Thyroid gland (tissue), 4 donors: ENCODE measurements around the gene BACH2. TPM values are rescaled to one million over a fixed set of nuclear protein-coding genes. Genes with fewer than 3 reads are reported as not detected.

Experiments used
- DNase-seq, 2 donors: peaks; one replicate each; pipeline ENCODE4 v3.0.0-alpha.2; 2019
- H3K27ac ChIP-seq, 3 donors: fragments of 200-600 bp; sonication (generic); 1 replicate in 2 of 3; 2 replicates in 1 of 3; pipeline ENCODE4 v1.5.1; 2016 to 2019; ENCODE audit warnings: mild to moderate bottlenecking in 1 of 3, moderate library complexity in 1 of 3
- H3K27me3 ChIP-seq: fragments of 200-600 bp; sonication (generic); one replicate; pipeline ENCODE4 v1.5.1; 2019
- H3K36me3 ChIP-seq, 2 donors: fragments of 200-600 bp; sonication (generic); one replicate each; pipeline ENCODE4 v1.5.1; 2016 to 2019
- H3K4me1 ChIP-seq, 2 donors: fragments of 200-600 bp; sonication (generic); one replicate each; pipeline ENCODE4 v1.5.1; 2017 to 2019
- H3K4me3 ChIP-seq, 3 donors: fragments of 200-600 bp; sonication (generic); replicated peaks in 1 of 3; 1 replicate in 2 of 3; 2 replicates in 1 of 3; pipeline ENCODE4 v1.5.1; 2016; ENCODE audit warnings: mild to moderate bottlenecking in 1 of 3
- H3K9me3 ChIP-seq: fragments of 200-600 bp; sonication (generic); one replicate; pipeline ENCODE4 v1.5.1; 2017
- POLR2A ChIP-seq, 2 donors: fragments of 450-650 bp; IDR thresholded peaks; one replicate each; pipeline ENCODE4 v1.6.1; 2017; ENCODE audit warnings: antibody characterized with exemption in 2 of 2, mild to moderate bottlenecking in 2 of 2, moderate library complexity in 1 of 2
- WGBS, 2 donors: methylation state at CpG; one replicate each; pipeline ENCODE4 v1.1.5; 2017; 5-methylcytosine and 5-hydroxymethylcytosine counted together
- intact Hi-C: fragments of 100-400 bp; cut with DNase I; formaldehyde crosslinking; loops from one replicate; pipeline ENCODE4 v1.15.1; 2023
- total RNA-seq, 4 donors: library from RNA; depleted of rRNA; stranded (reverse); fragments of >200 nt; gene quantifications; one replicate each; pipeline ENCODE4 v1.2.3, GENCODE V29; 2016
- TF ChIP-seq, protein P1 (sequence below), 6 experiments: fragments of 200-600 bp in 3 of 6; fragments of 450-650 bp in 3 of 6; sonication (generic) in 3 of 6; IDR thresholded peaks; one replicate each; pipeline ENCODE4 v1.5.1; 2016 to 2019; ENCODE audit warnings: antibody characterized with exemption in 6 of 6, mild to moderate bottlenecking in 2 of 6, inconsistent platforms in 1 of 6, moderate library complexity in 1 of 6

Gene BACH2
- total RNA-seq, 4 donors from 2014 or later, result 0.98 to 6.6 (median 3.9) TPM

DNA sequence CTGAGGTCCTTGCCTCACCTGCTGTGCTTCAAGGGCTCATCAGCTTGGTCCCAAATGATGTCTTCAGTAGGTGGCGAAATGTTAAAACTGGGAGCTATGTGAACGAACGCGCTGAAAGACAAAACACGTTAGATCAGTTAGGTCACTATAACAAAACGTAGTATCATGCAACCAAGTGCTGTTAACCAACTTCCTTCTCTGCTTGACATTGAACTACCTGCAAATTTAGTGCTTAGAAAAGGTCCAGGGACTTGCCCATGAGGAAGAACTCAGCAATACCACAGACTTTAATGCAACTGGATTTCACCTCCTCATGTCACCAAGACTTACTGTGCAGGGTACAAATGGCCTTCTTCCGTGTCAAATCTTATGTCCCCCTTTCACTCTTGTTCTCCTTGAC, 24.8 kb downstream of the BACH2 start:
- intact Hi-C loops, result no loop called here
- Histone ChIP-seq H3K27ac (no peak overlapping the region), H3K4me1 (no peaks in the 10 kb centered on the region), H3K9me3 (no peaks in the 10 kb centered on the region), H3K4me3 (no peak overlapping the region), H3K36me3 (no peaks in the 10 kb centered on the region), H3K27me3 (no peaks in the 10 kb centered on the region)
- no peak for DNase-seq
- 78 to 79% methylated on average over 7 of the region's 7 CpGs for WGBS, 2 donors
- TF ChIP-seq POLR2A (IDR thresholded peaks at IDR 0.05), result no peak
- TF ChIP-seq, protein P1, sequence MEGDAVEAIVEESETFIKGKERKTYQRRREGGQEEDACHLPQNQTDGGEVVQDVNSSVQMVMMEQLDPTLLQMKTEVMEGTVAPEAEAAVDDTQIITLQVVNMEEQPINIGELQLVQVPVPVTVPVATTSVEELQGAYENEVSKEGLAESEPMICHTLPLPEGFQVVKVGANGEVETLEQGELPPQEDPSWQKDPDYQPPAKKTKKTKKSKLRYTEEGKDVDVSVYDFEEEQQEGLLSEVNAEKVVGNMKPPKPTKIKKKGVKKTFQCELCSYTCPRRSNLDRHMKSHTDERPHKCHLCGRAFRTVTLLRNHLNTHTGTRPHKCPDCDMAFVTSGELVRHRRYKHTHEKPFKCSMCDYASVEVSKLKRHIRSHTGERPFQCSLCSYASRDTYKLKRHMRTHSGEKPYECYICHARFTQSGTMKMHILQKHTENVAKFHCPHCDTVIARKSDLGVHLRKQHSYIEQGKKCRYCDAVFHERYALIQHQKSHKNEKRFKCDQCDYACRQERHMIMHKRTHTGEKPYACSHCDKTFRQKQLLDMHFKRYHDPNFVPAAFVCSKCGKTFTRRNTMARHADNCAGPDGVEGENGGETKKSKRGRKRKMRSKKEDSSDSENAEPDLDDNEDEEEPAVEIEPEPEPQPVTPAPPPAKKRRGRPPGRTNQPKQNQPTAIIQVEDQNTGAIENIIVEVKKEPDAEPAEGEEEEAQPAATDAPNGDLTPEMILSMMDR (IDR thresholded peaks at IDR 0.05), result no peak

DNA sequence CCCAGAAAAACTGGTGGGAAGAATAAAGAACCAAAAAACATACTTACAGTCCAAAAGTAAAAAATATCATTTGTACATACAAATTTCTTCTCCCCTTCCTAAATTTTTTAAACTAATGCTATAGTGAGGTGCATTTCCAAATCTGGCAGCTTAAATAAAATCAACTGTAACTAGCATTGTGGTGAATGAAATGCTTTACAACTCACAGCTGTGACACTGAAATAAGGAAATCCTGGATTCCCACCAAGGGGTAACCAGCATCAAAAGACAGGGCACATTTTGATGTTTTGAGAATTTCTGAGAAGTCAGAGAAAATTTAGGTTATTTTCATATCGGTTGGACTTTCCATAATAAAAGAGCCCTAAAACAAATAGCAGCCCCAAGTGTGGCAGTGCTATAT, 27.3 kb downstream of the BACH2 start:
- intact Hi-C loops, result no loop called here
- H3K4me3 ChIP-seq, result no peak overlapping the region
- no peak overlapping the region for H3K27ac ChIP-seq
- 96 to 100% methylated on average over 1 of the region's 1 CpG for WGBS, 2 donors
- no peaks in the 10 kb centered on the region for H3K27me3 ChIP-seq
- H3K4me1 ChIP-seq, result no peaks in the 10 kb centered on the region
- TF ChIP-seq, protein P1 (IDR thresholded peaks at IDR 0.05), result no peak
- no peak for TF ChIP-seq POLR2A (IDR thresholded peaks at IDR 0.05)
- no peaks in the 10 kb centered on the region for H3K9me3 ChIP-seq
- no peaks in the 10 kb centered on the region for H3K36me3 ChIP-seq
- no peak for DNase-seq

DNA sequence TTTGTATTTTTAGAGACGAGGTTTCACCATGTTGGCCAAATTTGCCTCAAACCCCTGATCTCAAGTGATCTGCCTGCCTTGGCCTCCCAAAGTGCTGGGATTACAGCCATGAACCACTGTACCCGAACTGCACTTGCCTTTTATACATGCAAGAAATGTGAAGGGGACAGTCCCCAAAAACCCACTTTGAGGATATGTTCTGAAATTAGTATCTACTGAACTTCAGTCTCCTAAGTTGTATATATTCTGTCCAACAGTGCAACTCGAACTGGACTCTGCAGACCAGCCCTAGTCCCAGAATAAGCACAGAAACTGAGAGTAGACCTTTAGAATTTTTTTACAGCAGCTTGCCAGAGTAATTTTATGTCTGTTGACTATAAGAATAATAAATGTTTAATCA, 28.5 kb downstream of the BACH2 start:
- Histone ChIP-seq H3K36me3 (no peaks in the 10 kb centered on the region), H3K4me3 (no peak overlapping the region), H3K4me1 (no peaks in the 10 kb centered on the region), H3K27ac (no peak overlapping the region), H3K27me3 (no peaks in the 10 kb centered on the region), H3K9me3 (no peaks in the 10 kb centered on the region)
- TF ChIP-seq, protein P1 (IDR thresholded peaks at IDR 0.05), result no peak
- no peak for TF ChIP-seq POLR2A (IDR thresholded peaks at IDR 0.05)
- 93 to 95% methylated on average over 3 of the region's 3 CpGs for WGBS, 2 donors
- intact Hi-C loops, result no loop called here
- no peak for DNase-seq

DNA sequence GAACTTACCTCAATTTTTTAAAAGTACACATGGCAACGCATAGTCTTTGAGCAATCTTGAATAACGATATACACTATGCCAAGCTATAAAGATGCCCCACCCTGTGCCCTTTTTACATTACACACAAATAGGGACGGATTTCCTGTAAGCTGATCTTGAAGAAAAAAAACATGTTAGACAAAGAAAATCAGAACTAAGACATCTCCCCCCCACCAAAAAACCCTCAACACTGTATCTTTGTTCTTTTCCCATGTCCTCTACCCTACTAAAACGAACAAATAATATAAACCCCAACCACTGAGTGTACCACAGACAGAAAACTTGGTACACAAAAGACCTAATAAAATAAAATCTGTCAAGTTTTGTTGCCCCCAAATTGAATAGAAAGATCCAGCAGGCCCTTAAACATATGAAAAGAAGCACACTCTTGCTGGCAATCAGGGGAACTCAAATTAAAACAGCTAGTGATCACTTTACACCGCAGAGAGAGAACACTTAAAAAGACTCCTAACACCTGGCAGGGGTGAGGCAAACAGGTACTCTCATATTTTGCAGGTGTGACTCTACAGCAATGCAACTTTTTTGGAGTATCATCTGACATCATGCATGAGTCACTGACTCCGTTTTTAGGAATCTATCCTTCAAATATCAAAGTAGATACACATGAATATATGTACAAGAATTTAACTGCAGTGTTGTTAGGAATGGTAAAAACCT, 29.6 kb downstream of the BACH2 start:
- intact Hi-C loops, result no loop called here
- Histone ChIP-seq H3K9me3 (no peaks in the 10 kb centered on the region), H3K36me3 (no peaks in the 10 kb centered on the region), H3K4me3 (no peak overlapping the region), H3K4me1 (no peaks in the 10 kb centered on the region), H3K27me3 (no peaks in the 10 kb centered on the region), H3K27ac (no peak overlapping the region)
- no peak for TF ChIP-seq POLR2A (IDR thresholded peaks at IDR 0.05)
- TF ChIP-seq, protein P1 (IDR thresholded peaks at IDR 0.05), result no peak
- WGBS, 2 donors, result 86 to 88% methylated on average over 6 of the region's 6 CpGs
- DNase-seq, result no peak

DNA sequence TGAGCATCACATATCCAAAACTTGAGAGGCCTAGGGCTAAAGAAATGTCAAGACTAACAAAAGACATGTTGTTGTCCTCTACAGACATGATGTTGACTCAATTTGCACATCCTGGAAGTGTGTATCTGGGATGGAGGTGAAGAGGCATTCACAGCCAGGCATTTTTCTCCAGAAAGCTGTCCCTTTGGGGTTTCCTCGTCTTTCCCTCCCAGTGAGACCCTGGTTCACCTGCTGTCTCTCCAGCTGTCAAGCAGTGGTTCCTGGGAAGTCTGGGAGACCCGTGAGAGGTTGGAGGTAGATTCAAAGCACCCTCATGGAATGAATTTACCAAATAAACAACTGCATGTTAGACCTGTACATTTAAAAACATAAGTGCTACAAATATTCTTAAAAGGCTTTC, 32.1 kb downstream of the BACH2 start:
- no peak overlapping the region for H3K4me3 ChIP-seq
- intact Hi-C loops, result no loop called here
- no peak for DNase-seq
- no peaks in the 10 kb centered on the region for H3K27me3 ChIP-seq
- WGBS, 2 donors, result 73 to 79% methylated on average over 2 of the region's 2 CpGs
- no peaks in the 10 kb centered on the region for H3K9me3 ChIP-seq
- no peak overlapping the region for H3K27ac ChIP-seq
- TF ChIP-seq POLR2A (IDR thresholded peaks at IDR 0.05), result no peak
- TF ChIP-seq, protein P1 (IDR thresholded peaks at IDR 0.05), result no peak
- no peaks in the 10 kb centered on the region for H3K36me3 ChIP-seq
- H3K4me1 ChIP-seq, result no peaks in the 10 kb centered on the region
